ENCODE results near the gene ATXN7L1. TPM values are rescaled to one million over a fixed set of nuclear protein-coding genes. Genes with fewer than 3 reads are reported as not detected.

ATXN7L1 gene, protein sequence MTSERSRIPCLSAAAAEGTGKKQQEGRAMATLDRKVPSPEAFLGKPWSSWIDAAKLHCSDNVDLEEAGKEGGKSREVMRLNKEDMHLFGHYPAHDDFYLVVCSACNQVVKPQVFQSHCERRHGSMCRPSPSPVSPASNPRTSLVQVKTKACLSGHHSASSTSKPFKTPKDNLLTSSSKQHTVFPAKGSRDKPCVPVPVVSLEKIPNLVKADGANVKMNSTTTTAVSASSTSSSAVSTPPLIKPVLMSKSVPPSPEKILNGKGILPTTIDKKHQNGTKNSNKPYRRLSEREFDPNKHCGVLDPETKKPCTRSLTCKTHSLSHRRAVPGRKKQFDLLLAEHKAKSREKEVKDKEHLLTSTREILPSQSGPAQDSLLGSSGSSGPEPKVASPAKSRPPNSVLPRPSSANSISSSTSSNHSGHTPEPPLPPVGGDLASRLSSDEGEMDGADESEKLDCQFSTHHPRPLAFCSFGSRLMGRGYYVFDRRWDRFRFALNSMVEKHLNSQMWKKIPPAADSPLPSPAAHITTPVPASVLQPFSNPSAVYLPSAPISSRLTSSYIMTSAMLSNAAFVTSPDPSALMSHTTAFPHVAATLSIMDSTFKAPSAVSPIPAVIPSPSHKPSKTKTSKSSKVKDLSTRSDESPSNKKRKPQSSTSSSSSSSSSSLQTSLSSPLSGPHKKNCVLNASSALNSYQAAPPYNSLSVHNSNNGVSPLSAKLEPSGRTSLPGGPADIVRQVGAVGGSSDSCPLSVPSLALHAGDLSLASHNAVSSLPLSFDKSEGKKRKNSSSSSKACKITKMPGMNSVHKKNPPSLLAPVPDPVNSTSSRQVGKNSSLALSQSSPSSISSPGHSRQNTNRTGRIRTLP
- 10 to 100 TPM; 12.2 to 22.5 TPM for total RNA-seq
- polyA plus RNA-seq: 1 to 10 TPM; 4.2 to 4.8 TPM
- long read RNA-seq, donor 1: 0 reads
- long read RNA-seq, donor 2: 0 reads
- long read RNA-seq, donor 3: 0 reads
- long read RNA-seq, donor 4: 0 reads
- long read RNA-seq, donor 5: 0 reads

DNA sequence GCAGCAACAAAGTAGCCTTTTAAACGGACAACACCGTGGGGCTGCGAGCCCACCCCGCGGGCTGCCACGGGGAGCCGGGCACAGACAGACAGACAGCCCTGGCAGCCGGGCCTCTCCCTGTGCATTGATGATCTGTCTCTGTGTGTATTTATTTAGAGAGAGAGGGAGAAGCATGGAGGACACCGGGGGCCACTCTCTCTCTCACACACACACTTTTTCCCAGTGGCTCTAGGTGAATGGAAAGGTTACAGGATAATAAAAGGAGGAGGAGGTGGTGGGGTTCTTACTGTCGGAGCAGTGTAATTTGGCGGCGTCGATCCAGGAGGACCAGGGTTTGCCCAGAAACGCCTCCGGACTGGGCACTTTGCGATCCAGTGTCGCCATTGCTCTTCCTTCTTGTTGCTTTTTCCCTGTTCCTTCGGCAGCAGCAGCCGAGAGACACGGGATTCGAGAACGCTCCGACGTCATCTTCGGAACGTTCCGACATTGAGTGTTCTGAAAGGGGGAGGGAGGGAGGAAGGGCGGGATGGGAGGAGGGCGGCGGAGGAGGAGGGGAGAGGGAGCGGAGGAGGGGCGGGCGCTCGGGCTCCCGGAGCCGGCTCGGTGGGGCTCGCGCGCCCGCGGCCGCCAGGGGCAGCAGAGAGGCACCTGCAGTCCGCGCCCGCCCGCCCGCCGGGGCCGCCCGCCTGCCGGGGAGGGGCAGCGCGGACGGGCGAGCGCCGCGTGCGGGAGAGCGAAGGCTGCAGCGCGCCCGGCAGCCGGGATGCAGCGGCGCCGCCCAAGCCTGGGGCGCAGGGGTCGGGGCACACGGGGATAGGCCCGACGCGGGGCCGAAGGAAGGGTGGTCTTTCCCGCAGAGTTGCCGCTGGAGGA is at the start of gene ATXN7L1:
ATXN7L1 (minus strand) TSS at position 509 of the 873 bp plus-strand sequence; CDS start at position 468, 41 bp downstream.
- H3K27me3 ChIP-seq (ENCODE audit: control insufficient read depth in 3 of 3, insufficient read depth in 3 of 3, low read length in 2 of 3): peaks cover 0 to 6% (median 0%) of the 10 kb centered on the region in 3 donors
- H3K4me3 ChIP-seq: peak within 1 kb of the TSS; percentile 80
- WGBS, 2 donors: 0% methylated on average over 57 to 77 of the region's 77 CpGs
- TF ChIP-seq, protein P1, sequence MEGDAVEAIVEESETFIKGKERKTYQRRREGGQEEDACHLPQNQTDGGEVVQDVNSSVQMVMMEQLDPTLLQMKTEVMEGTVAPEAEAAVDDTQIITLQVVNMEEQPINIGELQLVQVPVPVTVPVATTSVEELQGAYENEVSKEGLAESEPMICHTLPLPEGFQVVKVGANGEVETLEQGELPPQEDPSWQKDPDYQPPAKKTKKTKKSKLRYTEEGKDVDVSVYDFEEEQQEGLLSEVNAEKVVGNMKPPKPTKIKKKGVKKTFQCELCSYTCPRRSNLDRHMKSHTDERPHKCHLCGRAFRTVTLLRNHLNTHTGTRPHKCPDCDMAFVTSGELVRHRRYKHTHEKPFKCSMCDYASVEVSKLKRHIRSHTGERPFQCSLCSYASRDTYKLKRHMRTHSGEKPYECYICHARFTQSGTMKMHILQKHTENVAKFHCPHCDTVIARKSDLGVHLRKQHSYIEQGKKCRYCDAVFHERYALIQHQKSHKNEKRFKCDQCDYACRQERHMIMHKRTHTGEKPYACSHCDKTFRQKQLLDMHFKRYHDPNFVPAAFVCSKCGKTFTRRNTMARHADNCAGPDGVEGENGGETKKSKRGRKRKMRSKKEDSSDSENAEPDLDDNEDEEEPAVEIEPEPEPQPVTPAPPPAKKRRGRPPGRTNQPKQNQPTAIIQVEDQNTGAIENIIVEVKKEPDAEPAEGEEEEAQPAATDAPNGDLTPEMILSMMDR (IDR thresholded peaks at IDR 0.05; ENCODE audit: control extremely low read depth, extremely low read depth): peak; percentile 16
- H3K9me3 ChIP-seq (ENCODE audit: control insufficient read depth in 4 of 4, insufficient read depth in 3 of 4, low read length in 3 of 4): no peaks in the 10 kb centered on the region
- H3K27ac ChIP-seq (ENCODE audit: low read depth in 1 of 2, low read length in 1 of 2): peak within 1 kb of the TSS; percentile 71 to 92
- H3K9ac ChIP-seq (ENCODE audit: insufficient read depth in 1 of 2, low read length in 2 of 2): peak within 1 kb of the TSS; percentile 92 to 98
- DNase-seq: peak; percentile 98 to 99 (median 99)
- peaks cover 0 to 9% (median 0%) of the 10 kb centered on the region in 4 donors for H3K36me3 ChIP-seq (ENCODE audit: control insufficient read depth in 4 of 4, insufficient read depth in 4 of 4, low read length in 4 of 4)
- H3K4me1 ChIP-seq (ENCODE audit: control insufficient read depth in 5 of 5, insufficient read depth in 5 of 5, low read length in 5 of 5): peaks cover 0 to 24% (median 3%) of the 10 kb centered on the region in 5 donors
- peak; percentile 98 for ATAC-seq (ENCODE audit: insufficient read depth, low FRiP score)

DNA sequence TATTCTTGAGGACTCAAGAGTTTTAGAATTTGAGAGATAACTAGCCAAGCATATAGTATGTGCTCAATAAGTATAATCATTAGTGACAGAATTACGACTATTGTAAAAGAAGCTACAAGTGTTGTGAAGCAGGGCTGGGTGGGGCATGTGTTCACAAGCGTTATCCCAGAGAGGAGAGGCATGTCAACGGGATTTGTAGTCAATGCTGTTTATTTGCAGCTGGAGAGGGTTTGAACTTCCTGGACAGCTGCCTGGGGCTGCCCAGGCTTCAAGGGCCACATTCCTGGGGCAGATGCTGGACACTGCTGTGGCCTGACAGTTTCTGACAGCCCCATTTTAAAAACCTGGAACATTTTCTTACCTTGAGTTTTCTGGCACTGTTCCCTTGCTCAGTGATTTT is 49.7 kb upstream of the ATXN7L1 start:
- H3K9ac ChIP-seq (ENCODE audit: insufficient read depth in 1 of 2, low read length in 2 of 2): no peak overlapping the region
- WGBS, 2 donors: 56 to 72% methylated on average over 3 of the region's 3 CpGs
- H3K36me3 ChIP-seq (ENCODE audit: control insufficient read depth in 4 of 4, insufficient read depth in 4 of 4, low read length in 4 of 4): no peaks in the 10 kb centered on the region
- peaks cover 0 to 6% (median 4%) of the 10 kb centered on the region in 4 donors for H3K9me3 ChIP-seq (ENCODE audit: control insufficient read depth in 4 of 4, insufficient read depth in 3 of 4, low read length in 3 of 4)
- no peak overlapping the region for H3K27ac ChIP-seq (ENCODE audit: low read depth in 1 of 2, low read length in 1 of 2)
- no peaks in the 10 kb centered on the region for H3K27me3 ChIP-seq (ENCODE audit: control insufficient read depth in 3 of 3, insufficient read depth in 3 of 3, low read length in 2 of 3)
- ATAC-seq (ENCODE audit: insufficient read depth, low FRiP score): no peak
- H3K4me3 ChIP-seq: no peak overlapping the region
- no peak for DNase-seq
- H3K4me1 ChIP-seq (ENCODE audit: control insufficient read depth in 5 of 5, insufficient read depth in 5 of 5, low read length in 5 of 5): no peaks in the 10 kb centered on the region
- TF ChIP-seq, protein P1 (IDR thresholded peaks at IDR 0.05; ENCODE audit: control extremely low read depth, extremely low read depth): no peak

DNA sequence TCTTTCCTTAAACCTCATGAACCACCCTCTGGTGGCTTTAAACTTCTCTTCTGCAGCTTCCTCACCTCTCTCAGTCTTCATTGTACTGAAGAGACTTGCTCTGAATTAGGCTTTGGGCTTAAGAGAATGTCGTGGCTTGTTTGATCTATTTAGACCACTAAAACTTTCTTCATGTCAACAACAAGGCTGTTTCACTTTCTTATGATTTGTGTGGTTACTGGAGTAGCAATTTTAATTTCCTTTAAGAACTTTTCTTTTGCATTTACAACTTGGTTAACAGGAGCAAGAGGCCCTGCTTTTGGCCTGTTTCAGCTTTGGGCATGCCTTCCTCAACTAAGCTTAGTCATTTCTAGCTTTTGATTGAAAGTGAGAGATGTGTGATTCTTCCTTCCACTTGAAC is 48.5 kb upstream of the ATXN7L1 start:
- no peaks in the 10 kb centered on the region for H3K4me1 ChIP-seq (ENCODE audit: control insufficient read depth in 5 of 5, insufficient read depth in 5 of 5, low read length in 5 of 5)
- no peak overlapping the region for H3K4me3 ChIP-seq
- ATAC-seq (ENCODE audit: insufficient read depth, low FRiP score) (no peak), DNase-seq (no peak)
- 85 to 93% methylated on average over 1 of the region's 1 CpG for WGBS, 2 donors
- no peaks in the 10 kb centered on the region for H3K36me3 ChIP-seq (ENCODE audit: control insufficient read depth in 4 of 4, insufficient read depth in 4 of 4, low read length in 4 of 4)
- H3K9me3 ChIP-seq (ENCODE audit: control insufficient read depth in 4 of 4, insufficient read depth in 3 of 4, low read length in 3 of 4): peaks cover 0 to 6% (median 4%) of the 10 kb centered on the region in 4 donors
- no peaks in the 10 kb centered on the region for H3K27me3 ChIP-seq (ENCODE audit: control insufficient read depth in 3 of 3, insufficient read depth in 3 of 3, low read length in 2 of 3)
- no peak overlapping the region for H3K27ac ChIP-seq (ENCODE audit: low read depth in 1 of 2, low read length in 1 of 2)
- TF ChIP-seq, protein P1 (IDR thresholded peaks at IDR 0.05; ENCODE audit: control extremely low read depth, extremely low read depth): no peak
- no peak overlapping the region for H3K9ac ChIP-seq (ENCODE audit: insufficient read depth in 1 of 2, low read length in 2 of 2)

All from lung (tissue), 16 donors.